Activated CD4-positive, alpha-beta T cell treated with anti-CD3 and anti-CD28 coated beads, Interleukin-2, amount 50 U/mL, for 24 hours (primary cell): Measurements from ENCODE around the gene MPIG6B.

Experiments used
- DNase-seq, 2 donors: peaks; one replicate each; pipeline ENCODE4 v3.0.0-alpha.2; 2020; ENCODE audit warnings: low read depth in 1 of 2, low spot score in 1 of 2

Gene MPIG6B, protein sequence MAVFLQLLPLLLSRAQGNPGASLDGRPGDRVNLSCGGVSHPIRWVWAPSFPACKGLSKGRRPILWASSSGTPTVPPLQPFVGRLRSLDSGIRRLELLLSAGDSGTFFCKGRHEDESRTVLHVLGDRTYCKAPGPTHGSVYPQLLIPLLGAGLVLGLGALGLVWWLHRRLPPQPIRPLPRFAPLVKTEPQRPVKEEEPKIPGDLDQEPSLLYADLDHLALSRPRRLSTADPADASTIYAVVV

GRCh38 chr6:31723245-31723979 lies at the start of gene MPIG6B:
Gene MPIG6B, plus strand, starts transcription at chr6:31723373. Its CDS starts 11 bp downstream, at chr6:31723384.
- no peak for DNase-seq

DNA sequence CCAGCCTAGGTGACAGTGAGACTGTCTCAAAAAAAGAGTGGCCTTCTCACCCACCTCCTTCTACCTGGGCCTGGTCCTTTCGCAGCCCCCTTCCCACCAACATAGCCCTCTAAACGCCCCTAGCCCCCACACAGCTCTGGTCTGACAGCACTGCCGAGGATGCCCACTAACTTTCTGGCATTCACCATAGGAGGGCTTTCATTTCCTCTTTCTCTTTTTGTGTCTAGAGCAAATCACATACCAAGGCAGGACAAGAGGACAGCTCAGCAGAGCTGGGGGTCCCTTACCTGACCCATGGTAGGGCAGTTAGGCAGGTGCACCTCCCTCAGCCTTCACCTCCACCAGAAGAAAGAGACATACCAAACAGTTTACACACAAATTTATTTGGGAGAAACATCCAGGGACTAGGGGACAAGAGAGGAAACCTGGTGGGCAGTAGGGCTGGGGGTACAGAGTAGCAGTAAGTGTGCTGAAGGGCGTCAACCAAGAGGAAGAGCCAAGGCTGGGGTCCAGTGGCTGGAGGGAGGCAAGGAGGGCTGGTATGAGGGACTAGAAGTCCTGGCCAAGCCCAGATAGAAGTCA lies 46.8 kb upstream of the MPIG6B start:
- DNase-seq, result no peak

- DNase-seq, result no peak
Measured at GRCh38 chr6:31676904-31677303, 46.3 kb upstream of the MPIG6B start.

- no peak for DNase-seq
Measured at GRCh38 chr6:31677955-31678354, 45.2 kb upstream of the MPIG6B start.

GRCh38 chr6:31680226-31681134 lies 42.7 kb upstream of the MPIG6B start, which contains the start of gene LY6G5C:
Gene LY6G5C, minus strand, starts transcription at chr6:31681067. Its CDS starts 694 bp downstream, at chr6:31680373.
- DNase-seq, result peak in 1 of 2 donors; percentile 61

- no peak for DNase-seq
Measured at GRCh38 chr6:31681135-31681671, 42.0 kb upstream of the MPIG6B start.

DNA sequence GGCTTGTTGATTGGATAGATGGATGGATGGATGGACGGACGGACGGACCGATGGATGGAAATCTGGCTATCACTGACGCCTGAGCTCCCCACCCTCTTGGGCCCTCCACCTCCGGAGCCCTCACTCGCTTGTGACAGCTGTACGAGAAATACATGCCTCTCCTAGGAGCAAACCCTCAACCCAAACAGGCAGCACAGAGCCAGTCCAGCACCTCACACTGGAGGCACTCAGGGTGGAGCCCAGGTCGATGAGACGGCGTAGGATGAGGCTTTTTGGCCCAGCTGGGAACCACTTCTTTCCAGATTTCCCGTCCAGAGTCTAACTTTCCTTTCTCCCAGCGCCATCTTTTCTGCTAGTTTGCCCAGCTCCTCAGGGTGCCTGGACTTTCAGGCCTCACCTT lies 39.6 kb upstream of the MPIG6B start:
- DNase-seq, result no peak

DNA sequence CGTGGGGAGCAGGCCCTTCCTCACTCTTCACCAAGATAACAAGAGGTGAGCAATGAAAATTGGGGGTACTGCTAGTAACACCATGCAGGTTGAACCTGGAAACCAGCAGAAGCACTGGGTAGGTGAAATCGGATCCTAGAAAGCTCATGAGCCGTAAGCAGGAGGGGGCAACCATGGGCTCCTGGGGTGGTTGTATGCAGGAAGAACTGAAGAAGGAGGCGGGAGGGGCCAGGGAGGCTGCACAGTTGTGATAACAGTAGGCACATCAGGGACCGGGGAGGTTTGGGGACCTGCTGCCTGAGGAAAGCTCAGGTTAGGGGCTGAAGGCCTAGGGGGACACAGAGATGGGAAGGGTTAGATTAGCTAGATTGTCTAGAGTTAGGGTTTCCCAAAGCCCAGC lies 36.7 kb upstream of the MPIG6B start:
- no peak for DNase-seq

DNA sequence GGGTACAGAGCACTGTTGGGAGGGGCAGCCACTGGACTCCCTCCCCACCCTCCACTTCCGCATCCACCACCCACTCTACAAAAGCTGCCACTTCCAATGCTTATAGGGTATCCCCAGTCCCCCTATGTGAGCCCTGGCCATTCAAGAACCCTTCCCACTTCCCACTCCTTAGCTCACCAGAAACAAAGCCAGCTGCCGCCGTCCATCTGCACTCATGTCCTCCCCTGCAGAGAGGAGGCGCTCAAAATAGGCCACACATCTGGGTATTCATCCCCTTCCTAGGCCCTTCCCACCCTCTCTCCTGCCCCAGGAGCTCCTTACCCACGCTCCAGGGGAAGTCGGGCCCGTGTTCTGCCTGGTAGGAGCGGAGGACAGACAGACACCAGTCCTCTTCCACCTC lies 35.9 kb upstream of the MPIG6B start:
- no peak for DNase-seq

DNA sequence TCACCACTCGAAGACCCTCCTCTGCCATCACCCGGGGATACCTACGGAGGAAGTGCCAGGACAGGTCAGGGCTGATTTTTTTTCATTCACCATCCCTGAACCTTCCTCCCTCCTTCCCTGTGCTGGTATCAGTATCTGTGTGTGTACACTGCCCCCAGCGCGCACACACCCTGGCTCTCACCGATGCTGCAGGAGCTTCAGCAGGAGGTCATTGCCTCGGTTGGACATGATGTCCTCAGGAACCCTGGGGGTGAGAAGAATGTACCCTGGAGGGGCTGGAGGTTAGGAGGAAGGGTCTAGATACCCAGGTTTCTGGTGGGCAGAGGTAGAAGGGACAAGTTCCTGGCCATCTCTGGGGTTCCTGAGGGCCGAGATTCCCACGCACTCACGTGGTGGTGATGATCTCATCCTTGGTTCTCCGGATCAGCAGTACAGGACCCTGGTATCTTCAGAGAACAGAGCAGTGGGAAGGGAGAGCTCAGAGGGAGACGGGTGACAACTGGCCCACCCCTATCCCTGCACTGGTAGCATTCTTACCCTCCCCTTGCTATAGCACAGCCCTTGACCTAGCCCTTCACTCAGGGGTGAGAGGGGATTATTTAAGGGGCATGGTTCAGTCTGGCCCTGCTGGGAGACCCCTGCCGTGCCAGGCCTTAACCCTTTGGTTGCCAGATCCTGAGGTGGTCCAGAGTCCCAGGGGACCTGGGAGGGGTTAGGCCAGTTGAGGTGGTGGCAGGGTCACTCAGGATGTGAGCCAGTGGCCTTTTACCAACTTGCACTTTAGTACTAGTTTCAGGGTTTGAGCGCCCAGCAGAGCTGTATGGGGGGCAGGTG lies 35.1 kb upstream of the MPIG6B start:
- DNase-seq, result no peak

GRCh38 chr6:31689249-31690110 lies 33.7 kb upstream of the MPIG6B start:
- no peak for DNase-seq

- no peak for DNase-seq
Measured at GRCh38 chr6:31690231-31691077, 32.7 kb upstream of the MPIG6B start.

- DNase-seq, result no peak
Measured at GRCh38 chr6:31691078-31691463, 32.1 kb upstream of the MPIG6B start.

DNA sequence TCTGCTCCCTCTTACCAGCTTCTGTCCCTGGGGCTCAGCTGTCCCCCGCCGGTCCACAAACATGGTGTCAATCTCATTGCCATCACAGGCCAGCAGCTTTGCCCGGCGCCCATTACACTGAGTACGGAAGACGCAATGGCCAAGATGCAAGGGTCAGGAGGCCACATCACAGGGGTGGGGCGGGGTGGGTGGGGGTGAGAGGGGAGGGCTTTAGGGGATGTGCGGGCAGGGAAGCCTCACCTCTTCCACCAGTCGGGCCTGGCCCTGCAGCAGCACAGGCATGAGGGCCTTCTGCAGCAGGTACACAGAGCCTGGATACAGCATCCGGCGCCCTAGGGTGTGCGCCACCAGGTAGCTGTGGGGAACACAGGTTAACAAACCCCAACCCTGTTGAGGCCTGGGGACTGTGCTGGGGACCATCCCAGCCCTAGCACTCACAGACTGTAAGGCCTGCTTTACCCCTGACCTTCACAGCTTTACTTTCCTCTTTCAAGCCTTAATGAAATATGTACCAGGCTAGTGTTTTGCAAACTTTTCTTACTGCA lies 31.5 kb upstream of the MPIG6B start:
- no peak for DNase-seq

DNA sequence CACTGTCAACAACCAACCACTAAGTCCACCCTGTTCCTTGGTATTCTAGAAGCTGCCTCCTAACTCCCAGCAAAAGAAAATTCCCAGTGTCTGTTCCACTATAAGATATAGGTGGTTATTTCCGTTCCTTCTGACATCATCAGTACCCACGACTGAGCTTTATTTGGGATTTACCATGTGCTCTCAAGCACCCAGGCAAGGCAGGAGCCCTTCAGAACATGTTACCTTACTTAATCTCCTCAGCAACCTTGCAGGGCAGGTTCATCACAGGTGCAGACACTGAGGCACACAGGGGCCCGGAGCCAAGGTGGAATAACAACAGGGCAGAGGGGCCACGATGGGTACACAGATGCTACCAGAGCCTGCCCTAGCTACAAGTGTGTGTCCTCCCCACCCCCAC lies 30.8 kb upstream of the MPIG6B start:
- DNase-seq, result no peak

GRCh38 chr6:31692886-31693285 lies 30.3 kb upstream of the MPIG6B start:
- no peak for DNase-seq

- no peak for DNase-seq
Measured at GRCh38 chr6:31693535-31693934, 29.6 kb upstream of the MPIG6B start.

DNA sequence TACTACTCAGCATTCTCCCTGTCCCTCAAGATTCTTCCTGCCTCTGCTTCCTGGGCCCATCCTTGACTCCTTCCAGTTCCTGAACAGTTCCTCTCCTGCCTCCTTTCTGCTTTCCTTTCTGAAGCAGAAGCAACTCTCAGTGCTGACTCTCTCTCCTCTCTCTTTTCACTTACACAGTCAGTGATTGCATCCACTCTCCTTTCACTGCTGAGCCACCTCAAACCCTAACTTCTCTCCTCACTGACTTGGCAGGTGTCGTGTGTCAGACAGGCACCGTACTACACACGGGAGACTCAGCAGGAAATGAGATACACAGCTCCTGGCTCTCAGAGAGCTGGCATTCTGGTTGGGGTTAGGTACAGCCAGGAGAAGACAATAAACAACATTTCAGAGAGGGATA lies 25.6 kb upstream of the MPIG6B start:
- DNase-seq, result no peak
